HL-60/S4 treated with retinoic acid at 250 ng/mL for 4 days and 3 days (cell line): ENCODE data around the gene ZKSCAN3.

Experiments
- in situ Hi-C: fragments of 300-500 bp; cut with MboI; formaldehyde crosslinking; loops from 2 replicates; pipeline ENCODE4 v1.7.0; 2022; ENCODE audit warnings: low sequenced_read_pairs

ZKSCAN3 gene

GRCh38 chr6:28340310-28341095 lies 9.2 kb upstream of the ZKSCAN3 start:
- in situ Hi-C loops: no loop called here

DNA sequence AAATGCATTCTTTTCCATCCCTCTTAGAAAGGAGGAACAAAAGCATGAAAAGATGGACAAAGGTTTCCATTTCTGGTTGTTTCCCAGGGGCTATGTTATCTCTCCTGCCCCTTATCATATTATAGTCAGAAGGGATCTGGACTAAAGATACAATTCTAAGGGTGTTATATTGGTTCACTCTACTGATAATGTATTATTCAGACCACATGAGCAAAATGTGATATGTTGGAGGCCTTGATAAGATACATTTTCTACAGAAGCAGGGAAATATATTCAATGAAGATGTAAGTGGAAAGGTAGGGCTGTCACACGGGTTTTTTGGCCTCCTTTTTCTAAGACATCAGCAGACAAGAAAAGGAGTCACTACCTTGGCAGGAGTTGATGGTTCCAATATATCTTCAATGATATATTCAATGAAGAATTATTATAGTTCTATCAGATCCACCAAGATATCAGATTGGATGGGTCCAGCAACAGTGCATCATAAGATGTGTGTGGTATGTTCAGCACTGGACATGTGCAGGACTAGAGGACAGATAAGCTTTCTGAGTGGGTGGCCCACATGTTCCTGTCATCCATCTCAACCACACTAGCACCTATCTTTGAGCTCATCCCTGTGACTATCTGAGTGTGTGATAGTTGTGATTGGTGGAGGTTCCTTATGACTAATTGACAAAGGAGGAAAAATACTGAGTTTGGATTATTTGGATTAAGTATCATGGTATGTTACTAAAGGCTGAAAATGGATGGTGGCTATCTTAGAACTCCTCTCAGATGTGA lies 5.7 kb upstream of the ZKSCAN3 start:
- in situ Hi-C loops: no loop called here

- in situ Hi-C loops: no loop called here
These were observed 4.5 kb upstream of the ZKSCAN3 start for GRCh38 chr6:28345201-28345600.

DNA sequence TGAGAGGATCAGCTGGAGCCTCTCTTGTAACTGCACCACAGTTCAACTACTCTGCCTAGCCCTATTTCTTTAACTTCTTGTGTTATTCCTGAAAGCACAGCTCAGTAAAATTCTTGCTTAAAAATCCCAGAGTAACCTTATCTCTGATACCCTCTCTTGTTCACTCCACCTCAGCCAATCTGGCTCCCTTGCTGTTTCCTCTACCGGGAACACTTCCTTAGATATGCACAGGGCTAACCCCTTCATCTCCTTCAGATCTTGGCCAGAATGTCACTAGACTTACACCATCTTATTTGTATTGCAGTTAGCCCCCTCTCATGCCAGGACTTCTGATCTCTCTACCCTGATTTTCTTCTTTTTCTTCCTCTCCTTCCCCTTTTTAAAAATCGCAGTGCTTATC lies 2.6 kb upstream of the ZKSCAN3 start:
- in situ Hi-C loops: no loop called here

DNA sequence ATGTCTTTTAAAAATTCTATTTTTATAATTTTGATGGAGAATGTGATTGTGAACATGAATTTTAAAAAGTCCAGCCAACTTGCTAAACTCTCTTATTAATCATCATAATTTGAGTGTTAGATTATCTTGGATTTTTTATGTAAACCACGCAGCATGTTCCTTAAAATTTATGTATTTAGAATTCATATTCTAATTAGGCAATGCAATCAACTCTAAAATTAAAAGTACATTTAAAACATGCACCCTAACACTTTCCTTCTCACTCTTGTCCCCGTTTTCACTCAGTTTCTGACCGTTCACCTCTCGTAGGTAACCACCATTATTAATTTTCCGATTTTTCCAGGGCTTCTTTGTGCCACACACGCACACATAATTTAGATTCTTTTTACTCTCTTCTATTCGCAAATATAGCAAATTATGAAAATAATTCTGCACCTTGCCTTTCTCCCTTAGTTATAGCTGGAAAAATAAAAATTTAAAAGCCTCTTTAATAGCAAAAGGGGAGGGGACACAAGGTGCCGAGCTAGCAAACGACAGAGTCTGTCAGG lies 329 bp upstream of the ZKSCAN3 start:
- in situ Hi-C loops: no loop called here

DNA sequence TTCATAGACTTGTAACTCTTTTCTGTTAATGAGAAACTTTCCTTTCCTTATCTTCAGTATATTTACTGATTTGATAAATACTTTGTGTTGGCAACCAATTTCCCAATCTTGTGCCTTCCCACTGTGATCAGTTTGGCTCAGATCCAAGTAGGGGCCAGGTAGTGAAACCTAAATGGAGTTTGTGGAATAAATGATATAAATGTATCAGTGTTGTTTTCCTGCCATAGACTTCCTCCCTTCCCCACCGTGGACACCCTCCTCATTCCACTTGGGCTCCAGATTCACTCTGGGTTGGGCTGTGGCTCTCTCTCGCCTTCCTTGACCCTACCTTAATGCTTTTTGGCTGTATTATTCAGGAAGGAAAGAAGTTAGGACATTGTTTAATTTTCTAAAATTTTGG lies 1.3 kb downstream of the ZKSCAN3 start:
- in situ Hi-C loops: loop anchor here (10.0 to 25.0 kb wide), 2 partner anchors 216 to 439 kb away; partner anchors contain the start of gene OR2B2

GRCh38 chr6:28351493-28351925 lies 1.8 kb downstream of the ZKSCAN3 start:
- in situ Hi-C loops: loop anchor here (10.0 to 25.0 kb wide), 2 partner anchors 217 to 439 kb away; partner anchors contain the start of gene OR2B2

DNA sequence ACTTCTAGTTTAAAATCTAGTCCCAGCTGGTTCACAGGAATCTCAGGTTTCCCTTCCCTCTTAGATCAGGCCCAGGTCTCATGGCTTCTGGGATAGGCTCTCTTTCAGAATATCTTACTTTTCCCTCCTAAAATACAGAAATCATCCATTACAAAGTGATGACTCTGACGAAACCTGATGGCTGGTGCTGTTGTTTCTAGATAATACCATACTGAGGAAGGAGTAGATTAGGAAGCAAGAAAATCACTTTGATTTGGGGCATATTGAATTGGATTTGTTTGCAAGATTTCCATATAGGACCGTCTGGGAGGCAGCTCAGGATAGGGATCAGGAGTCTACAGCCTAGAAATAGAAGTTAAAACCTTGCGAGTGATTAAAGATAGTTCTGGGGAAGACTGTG lies 3.6 kb downstream of the ZKSCAN3 start:
- in situ Hi-C loops: loop anchor here (10.0 to 25.0 kb wide), 2 partner anchors 219 to 441 kb away; partner anchors contain the start of gene OR2B2

DNA sequence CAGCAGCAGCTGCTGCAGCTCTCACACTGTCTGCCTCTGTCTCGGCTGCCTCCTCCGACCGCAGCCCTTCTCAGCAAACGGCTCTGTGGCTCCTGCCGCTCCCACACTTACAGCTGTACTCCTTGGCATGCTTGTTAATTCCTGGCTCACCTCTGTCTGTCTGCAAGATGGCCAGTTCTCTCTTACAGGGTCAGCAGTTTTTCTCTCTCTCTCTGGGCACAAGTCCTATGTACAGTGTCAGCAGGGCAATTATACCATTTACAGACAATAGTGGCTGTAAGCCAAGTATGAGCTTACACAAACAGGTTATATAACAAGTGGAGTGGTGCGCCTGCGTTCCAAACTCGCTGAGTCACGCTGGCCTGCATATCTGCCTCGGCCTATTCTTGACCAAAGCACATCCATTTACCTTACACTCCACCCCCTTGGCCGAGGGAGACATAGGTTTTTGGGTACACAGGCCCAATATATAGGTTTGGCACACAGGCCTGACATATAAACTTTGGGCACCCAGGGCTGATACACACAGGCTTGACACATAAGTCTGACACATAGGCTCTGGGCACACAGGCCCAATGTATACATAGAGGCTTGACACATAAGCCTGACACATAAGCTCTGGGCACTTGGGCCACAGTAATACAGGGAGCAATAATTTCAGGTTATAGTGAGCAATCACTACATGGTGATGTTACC lies 4.4 kb downstream of the ZKSCAN3 start:
- in situ Hi-C loops: loop anchor here (10.0 to 25.0 kb wide), 2 partner anchors 219 to 442 kb away; partner anchors contain the start of gene OR2B2

DNA sequence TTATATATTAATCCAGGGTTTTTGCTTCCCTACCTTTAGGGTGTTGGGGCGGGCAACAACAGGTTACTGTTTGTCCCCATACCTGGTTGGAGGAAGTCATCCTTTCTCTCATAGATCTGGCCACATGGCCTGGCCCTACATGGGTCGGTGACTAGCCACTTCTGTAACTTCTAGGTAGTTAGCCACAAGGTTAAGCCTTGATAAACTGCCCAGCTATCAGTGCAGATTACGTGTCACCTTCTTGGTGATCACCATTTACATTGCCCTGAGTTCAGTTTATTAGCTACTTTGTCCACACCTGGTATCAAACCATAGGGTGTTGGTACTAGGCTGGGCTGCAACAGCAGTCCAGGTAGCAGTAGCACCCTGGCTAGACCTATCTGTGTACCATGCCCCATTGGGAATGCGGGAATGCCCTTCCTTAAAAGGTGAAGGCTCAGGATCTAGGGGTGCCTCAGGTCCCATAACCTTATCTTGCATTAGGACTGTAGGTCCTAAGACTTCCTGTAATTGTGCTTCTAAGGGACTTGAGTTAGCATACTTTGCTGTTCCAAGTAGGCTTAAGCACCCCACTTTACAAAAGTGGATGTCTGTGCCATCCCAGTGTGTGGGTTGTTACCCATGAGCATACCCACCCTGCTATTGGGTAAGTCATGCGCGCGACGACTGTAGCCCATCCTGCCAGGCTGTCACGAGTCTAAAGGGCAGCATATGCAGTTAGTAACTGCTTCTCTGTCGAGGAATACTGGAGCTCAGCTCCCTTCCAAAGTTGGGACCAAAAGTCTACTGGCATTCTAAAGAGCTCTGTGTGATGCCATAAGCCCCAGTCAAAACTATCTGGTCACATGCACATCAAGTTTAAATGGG lies 5.2 kb downstream of the ZKSCAN3 start:
- in situ Hi-C loops: loop anchor here (10.0 to 25.0 kb wide), 2 partner anchors 220 to 443 kb away; partner anchors contain the start of gene OR2B2

GRCh38 chr6:28355743-28356665 lies 6.3 kb downstream of the ZKSCAN3 start:
- in situ Hi-C loops: loop anchor here (10.0 to 25.0 kb wide), 2 partner anchors 221 to 444 kb away; partner anchors contain the start of gene OR2B2

DNA sequence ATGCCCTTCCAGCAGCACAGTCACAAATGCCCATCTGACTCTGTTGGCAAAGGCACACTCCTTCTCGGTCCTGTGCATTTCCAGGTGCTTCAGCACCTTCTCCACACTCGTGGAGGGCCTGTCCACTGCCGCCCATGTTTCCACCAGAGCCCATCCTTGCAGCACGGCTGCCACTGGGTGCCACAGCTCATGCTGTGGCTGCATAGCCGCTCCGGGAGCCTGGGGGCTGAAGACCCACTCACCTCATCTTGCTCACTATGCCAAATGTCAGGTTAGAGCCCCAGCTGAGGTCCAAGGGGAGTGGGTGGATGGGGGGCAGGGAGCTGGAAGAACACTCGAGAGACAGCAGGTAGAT lies 6.9 kb downstream of the ZKSCAN3 start:
- in situ Hi-C loops: loop anchor here (10.0 to 25.0 kb wide), 2 partner anchors 222 to 444 kb away; partner anchors contain the start of gene OR2B2

GRCh38 chr6:28357036-28357435 lies 7.3 kb downstream of the ZKSCAN3 start:
- in situ Hi-C loops: loop anchor here (10.0 to 25.0 kb wide), 2 partner anchors 222 to 445 kb away; partner anchors contain the start of gene OR2B2

- in situ Hi-C loops: loop anchor here (10.0 to 25.0 kb wide), 2 partner anchors 225 to 447 kb away; partner anchors contain the start of gene OR2B2
These were observed 9.8 kb downstream of the ZKSCAN3 start for GRCh38 chr6:28359562-28359961.

DNA sequence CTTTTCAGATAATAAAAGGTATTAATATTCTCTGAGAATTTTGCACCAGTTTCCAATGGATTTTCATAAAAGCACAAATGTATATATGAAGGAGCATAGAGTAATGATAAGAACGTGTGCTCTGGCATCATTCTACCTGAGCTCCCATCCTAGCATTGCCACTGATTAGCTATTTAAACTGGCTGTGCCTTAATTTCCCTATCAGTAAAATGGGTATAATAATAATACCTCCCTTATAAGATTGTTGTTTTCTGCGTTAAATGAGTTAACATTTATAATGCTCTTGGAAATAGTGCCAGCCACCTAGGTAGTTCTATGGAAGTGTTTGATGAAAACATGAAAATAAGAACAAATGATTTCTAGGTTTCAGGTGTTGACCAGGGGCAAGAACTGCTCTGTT lies 11.2 kb downstream of the ZKSCAN3 start:
- in situ Hi-C loops: loop anchor here (25.0 kb wide), 1 partner anchor 449 kb away; the partner anchor contains the start of gene OR2B2

DNA sequence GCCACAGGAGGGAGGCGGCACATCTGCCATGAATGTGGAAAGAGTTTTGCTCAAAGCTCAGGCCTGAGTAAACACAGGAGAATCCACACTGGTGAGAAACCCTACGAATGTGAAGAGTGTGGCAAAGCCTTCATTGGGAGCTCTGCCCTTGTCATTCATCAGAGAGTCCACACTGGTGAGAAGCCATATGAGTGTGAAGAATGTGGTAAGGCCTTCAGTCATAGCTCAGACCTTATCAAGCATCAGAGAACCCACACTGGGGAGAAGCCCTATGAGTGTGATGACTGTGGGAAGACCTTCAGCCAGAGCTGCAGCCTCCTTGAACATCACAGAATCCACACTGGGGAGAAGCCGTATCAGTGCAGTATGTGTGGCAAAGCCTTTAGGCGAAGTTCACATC lies 15.8 kb downstream of the ZKSCAN3 start:
- in situ Hi-C loops: loop anchor here (25.0 kb wide), 1 partner anchor 453 kb away; the partner anchor contains the start of gene OR2B2

DNA sequence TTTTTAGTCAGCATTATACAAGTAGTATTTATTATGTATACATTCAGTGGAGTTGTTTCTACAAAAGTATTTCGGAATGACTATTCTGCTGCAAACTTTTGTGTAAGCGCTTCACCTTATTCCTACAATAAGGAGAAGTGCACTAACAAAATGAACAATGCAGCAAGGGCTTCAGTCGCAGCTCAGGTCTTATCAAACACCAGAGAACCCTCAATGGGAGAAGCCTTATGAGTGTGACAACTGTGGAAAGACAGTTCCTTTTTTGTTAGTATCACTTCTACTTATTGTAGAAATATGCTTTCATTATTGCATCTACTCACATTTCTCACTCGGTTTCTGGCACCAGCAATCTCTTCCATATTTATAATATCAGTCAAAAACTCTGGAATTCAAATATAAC lies 18.8 kb downstream of the ZKSCAN3 start:
- in situ Hi-C loops: loop anchor here (25.0 kb wide), 1 partner anchor 456 kb away; the partner anchor contains the start of gene OR2B2

GRCh38 chr6:28369463-28369862 lies 19.7 kb downstream of the ZKSCAN3 start:
- in situ Hi-C loops: loop anchor here (25.0 kb wide), 1 partner anchor 457 kb away; the partner anchor contains the start of gene OR2B2
